Right ventricle myocardium inferior (tissue), 1 donor: Measurements from ENCODE around the gene CNTN5. TPM values are rescaled to one million over a fixed set of nuclear protein-coding genes. Genes with fewer than 3 reads are reported as not detected.

Experiments used
- ATAC-seq: fragments of 200-7000 bp; cut with Tn5 transposase; one replicate; pipeline ENCODE4 v1.9.1; 2020; ENCODE audit warnings: mild to moderate bottlenecking, moderate library complexity
- DNase-seq: peaks from one replicate; pipeline ENCODE4 v3.0.0; 2021; ENCODE audit errors: missing footprints
- intact Hi-C: fragments of 100-400 bp; cut with DNase I; formaldehyde crosslinking; loops from one replicate; pipeline ENCODE4 v1.11.0; 2022
- total RNA-seq: library from RNA; stranded (reverse); fragmentation: NEBNext Ultra II Directional; extraction: Animal tissue kit (Norgen Biotek cat#: 25700); gene quantifications from one replicate; pipeline ENCODE4 v1.2.1, GENCODE V29; 2021
- donor health status: DM: no; HTN: yes; CAD: no; lungs with severe emphysema.

Gene CNTN5
- total RNA-seq, 1 donor from 2014 or later: not detected

DNA sequence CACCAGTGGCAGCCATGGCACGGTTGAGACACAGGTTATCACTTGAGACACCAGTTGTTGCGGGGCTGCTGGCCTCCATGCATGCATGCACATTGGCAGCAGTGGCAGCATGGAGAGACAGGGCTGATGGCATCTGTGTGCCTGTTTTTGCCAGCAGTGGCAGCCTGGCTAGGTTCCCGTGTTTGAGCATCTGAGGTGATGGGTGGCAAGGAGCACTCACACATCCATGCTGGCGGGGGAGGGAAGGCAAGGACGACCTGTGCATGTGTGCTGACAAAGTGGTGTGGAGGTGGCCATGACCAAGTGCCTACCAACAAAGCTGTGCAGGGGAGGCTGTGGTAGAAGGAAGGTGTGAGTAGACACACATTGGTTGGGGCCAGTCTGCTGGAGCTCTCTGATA lies 133.5 kb downstream of the CNTN5 start:
- DNase-seq: peak; percentile 41
- ATAC-seq: no peak

DNA sequence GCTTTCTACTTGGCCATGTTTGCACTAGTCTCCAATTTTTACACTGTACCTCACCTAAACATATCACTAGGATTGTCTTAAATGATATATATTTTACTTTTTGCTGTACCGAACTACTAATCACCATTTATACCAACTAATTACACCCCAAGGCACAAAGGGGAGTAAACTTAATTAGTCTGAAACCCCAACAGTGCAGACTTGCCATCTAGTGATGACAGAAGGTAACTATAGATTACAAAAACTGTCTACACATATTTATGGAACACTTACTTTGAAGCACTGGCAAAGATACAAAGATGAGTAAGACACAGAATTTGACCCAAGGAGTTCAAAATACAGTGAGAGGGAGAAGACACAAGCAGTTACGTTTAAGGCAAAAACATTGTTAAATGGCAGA lies 139.7 kb downstream of the CNTN5 start:
- intact Hi-C loops: no loop called here
- ATAC-seq: no peak
- DNase-seq: no peak

More for the DNA sequence above, 133.5 kb downstream of the CNTN5 start:
- intact Hi-C loops: no loop called here

- intact Hi-C loops: no loop called here
- no peak for ATAC-seq
- no peak for DNase-seq
Measured at GRCh38 chr11:99162819-99163218, 142.1 kb downstream of the CNTN5 start.

- ATAC-seq (no peak), DNase-seq (no peak)
- intact Hi-C loops: no loop called here
Measured at GRCh38 chr11:99170591-99170990, 149.8 kb downstream of the CNTN5 start.

GRCh38 chr11:99171330-99171729 lies 150.6 kb downstream of the CNTN5 start:
- no peak for ATAC-seq
- DNase-seq: no peak
- intact Hi-C loops: no loop called here

GRCh38 chr11:99176430-99176829 lies 155.7 kb downstream of the CNTN5 start:
- DNase-seq: no peak
- ATAC-seq: no peak
- intact Hi-C loops: no loop called here

GRCh38 chr11:99177446-99177845 lies 156.7 kb downstream of the CNTN5 start:
- intact Hi-C loops: no loop called here
- DNase-seq (no peak), ATAC-seq (no peak)

- DNase-seq (no peak), ATAC-seq (no peak)
- intact Hi-C loops: no loop called here
Measured at GRCh38 chr11:99184146-99184545, 163.4 kb downstream of the CNTN5 start.

DNA sequence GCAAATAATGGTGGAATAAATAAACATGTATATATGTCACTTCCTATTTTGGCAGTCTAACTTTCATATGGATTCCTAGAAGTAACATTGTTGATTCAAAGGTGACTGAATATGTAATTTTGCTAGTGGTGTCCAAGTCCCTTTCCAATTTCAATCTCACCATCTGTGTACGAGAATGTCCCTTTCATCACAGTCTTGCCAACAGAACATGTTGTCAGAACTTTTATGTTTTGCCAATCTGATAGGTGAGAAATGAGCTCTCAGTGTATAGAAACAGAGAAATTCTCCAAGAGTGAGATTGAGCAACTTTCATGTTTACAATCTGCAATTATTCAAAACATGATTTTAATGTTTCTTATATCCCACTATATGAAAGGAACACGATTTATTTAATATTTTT lies 167.5 kb downstream of the CNTN5 start:
- DNase-seq (no peak), ATAC-seq (no peak)
- intact Hi-C loops: no loop called here

GRCh38 chr11:99192716-99193115 lies 172.0 kb downstream of the CNTN5 start:
- no peak for DNase-seq
- intact Hi-C loops: no loop called here
- no peak for ATAC-seq

DNA sequence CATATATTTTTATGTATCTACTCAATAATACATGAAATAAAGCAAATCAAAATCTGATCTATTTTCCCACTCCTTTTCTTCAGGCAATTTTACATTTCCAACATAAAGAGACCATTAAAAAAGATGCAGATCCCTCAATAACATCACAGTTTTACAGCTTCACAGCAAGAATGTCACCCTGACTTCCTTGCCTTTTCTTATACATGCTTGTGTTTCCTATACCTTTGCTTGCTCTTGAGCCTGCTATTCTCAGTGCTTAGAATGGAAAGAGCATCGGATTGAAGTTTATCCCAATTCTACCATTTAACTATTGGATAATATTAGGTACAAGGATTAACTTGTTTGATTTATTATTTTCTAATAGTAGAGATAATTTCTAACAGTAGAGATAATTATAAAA lies 176.7 kb downstream of the CNTN5 start:
- intact Hi-C loops: no loop called here
- ATAC-seq (no peak), DNase-seq (no peak)

GRCh38 chr11:99198215-99198614 lies 177.5 kb downstream of the CNTN5 start:
- intact Hi-C loops: no loop called here
- DNase-seq: no peak
- no peak for ATAC-seq

GRCh38 chr11:99199341-99199740 lies 178.6 kb downstream of the CNTN5 start:
- DNase-seq (no peak), ATAC-seq (peak; percentile 73)
- intact Hi-C loops: no loop called here

- DNase-seq (no peak), ATAC-seq (no peak)
- intact Hi-C loops: no loop called here
Measured at GRCh38 chr11:99200720-99201119, 180.0 kb downstream of the CNTN5 start.

DNA sequence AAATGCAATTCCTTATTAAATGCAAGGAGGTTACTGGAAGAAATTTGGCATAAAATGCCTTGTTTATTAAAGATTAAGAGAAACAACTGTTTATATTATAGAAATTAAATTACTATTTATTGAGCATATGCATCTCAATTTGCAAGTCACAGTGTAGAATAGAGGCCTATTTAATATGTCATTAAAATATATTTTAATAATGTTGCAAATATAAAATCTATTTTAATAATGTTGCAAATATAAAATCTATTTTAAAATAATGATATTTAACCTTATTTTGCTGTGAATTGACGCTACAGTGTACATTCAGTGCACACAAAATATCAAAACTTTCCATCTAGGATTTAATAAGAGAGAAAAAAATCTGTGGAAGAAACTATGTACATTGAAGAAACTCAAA lies 188.1 kb downstream of the CNTN5 start:
- intact Hi-C loops: no loop called here
- DNase-seq (no peak), ATAC-seq (no peak)

DNA sequence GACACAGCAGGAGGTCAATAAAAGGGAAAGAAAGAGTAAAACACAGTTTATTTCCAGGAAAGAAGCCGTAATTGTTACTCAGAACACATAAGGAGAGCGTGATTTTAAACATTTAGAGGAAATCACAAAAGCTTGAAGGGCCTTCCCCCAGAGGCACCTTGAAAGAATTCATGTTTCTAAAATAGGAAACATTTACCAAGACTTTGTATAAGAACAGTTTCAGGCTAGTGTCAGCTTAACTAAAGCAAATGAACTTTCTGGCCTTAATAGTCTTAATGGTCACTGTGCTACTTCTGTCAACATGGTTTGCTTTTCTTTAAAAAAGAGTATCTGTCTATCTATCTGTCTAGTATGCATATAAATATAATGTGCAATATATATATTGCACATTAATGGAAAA lies 208.8 kb downstream of the CNTN5 start:
- no peak for ATAC-seq
- intact Hi-C loops: no loop called here
- DNase-seq: no peak

DNA sequence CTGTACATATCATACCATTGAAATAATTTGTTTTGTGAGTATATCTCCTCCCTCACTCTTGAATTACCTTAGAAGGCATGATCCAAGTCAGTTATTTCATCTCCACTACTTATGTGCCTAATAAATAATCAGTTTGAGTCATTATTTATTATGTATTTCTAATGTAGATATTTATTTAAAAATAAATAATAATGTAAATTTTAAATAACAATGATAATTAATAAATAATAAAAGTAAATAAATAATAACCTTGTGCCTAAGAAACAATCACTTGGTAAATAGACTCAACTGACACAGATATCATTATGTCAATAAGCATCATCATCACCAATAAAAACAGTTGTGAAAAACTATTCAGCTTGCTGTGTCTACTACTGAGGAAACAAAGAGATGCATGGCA lies 213.8 kb downstream of the CNTN5 start:
- no peak for DNase-seq
- ATAC-seq: no peak

GRCh38 chr11:99238401-99238800 lies 217.7 kb downstream of the CNTN5 start:
- ATAC-seq (no peak), DNase-seq (no peak)
- intact Hi-C loops: no loop called here

More for the DNA sequence above, 213.8 kb downstream of the CNTN5 start:
- intact Hi-C loops: no loop called here

- DNase-seq (no peak), ATAC-seq (no peak)
- intact Hi-C loops: no loop called here
Measured at GRCh38 chr11:99240192-99241030, 219.7 kb downstream of the CNTN5 start.

DNA sequence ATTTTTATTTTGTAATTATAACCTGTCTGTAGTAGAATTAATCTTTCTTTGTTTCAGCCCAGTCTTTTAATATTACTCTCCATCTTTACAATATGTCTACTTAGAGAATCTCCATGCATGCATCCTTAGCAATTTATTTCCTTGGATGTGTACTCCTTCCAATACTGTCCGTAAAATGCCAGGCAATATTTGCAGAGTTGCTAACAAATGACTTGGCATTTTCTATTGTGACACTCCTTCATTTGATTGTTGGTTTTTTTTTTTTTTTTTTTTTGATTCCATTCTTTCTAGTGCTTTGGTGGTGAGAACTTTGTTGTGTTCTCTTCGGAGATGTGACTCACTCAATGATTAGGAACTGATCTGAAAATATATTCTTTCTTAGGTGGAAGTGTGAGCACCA lies 220.3 kb downstream of the CNTN5 start:
- intact Hi-C loops: no loop called here
- DNase-seq (no peak), ATAC-seq (no peak)

GRCh38 chr11:99244613-99245012 lies 223.9 kb downstream of the CNTN5 start:
- intact Hi-C loops: no loop called here
- no peak for DNase-seq
- no peak for ATAC-seq
